Progenitor cell of endocrine pancreas (in vitro differentiated cells): ENCODE data around the gene DAB1. TPM values are rescaled to one million over a fixed set of nuclear protein-coding genes. Genes with fewer than 3 reads are reported as not detected.

ENCODE experiments used
- DNase-seq: peaks from one replicate; pipeline ENCODE4 v3.0.0; 2021; ENCODE audit warnings: low spot score; ENCODE audit not compliant: unreplicated experiment
- H3K27ac Mint-ChIP-seq: 2 replicates; pipeline ENCODE4 v1.8.0; 2021; ENCODE audit warnings: mild to moderate bottlenecking, moderate library complexity, mixed read lengths
- H3K27me3 Mint-ChIP-seq: 2 replicates; pipeline ENCODE4 v1.8.0; 2021; ENCODE audit warnings: mixed read lengths
- H3K36me3 Mint-ChIP-seq: 2 replicates; pipeline ENCODE4 v1.8.0; 2022; ENCODE audit warnings: mixed read lengths; ENCODE audit not compliant: insufficient read depth
- H3K4me1 Mint-ChIP-seq: 2 replicates; pipeline ENCODE4 v1.8.0; 2021; ENCODE audit warnings: low read depth, mixed read lengths
- H3K4me3 Mint-ChIP-seq: 2 replicates; pipeline ENCODE4 v1.8.0; 2021; ENCODE audit warnings: low read depth, mild to moderate bottlenecking, moderate library complexity, mixed read lengths
- H3K9me3 Mint-ChIP-seq: 2 replicates; pipeline ENCODE4 v1.8.0; 2021; ENCODE audit warnings: low read depth, mixed read lengths
- CTCF ChIP-seq: fragments of 200-600 bp; sonication (generic); IDR thresholded peaks from one replicate; pipeline ENCODE4 v1.5.0; 2021; ENCODE audit warnings: antibody characterized with exemption, mild to moderate bottlenecking; ENCODE audit not compliant: unreplicated experiment
- total RNA-seq: library from RNA; stranded (reverse); gene quantifications from 2 replicates; pipeline ENCODE4 v1.2.1, GENCODE V29; 2021

The DAB1 gene
- total RNA-seq, 1 donor from 2014 or later, result 4.8 TPM

GRCh38 chr1:57312869-57313268, 111.0 kb downstream of the DAB1 start:
- TF ChIP-seq CTCF, result no peak
- no peak overlapping the region for H3K27ac Mint-ChIP-seq
- H3K9me3 Mint-ChIP-seq, result no peaks in the 10 kb centered on the region
- peaks cover 23% of the 10 kb centered on the region for H3K4me1 Mint-ChIP-seq
- no peaks in the 10 kb centered on the region for H3K36me3 Mint-ChIP-seq
- no peak for DNase-seq
- peaks cover 6% of the 10 kb centered on the region for H3K27me3 Mint-ChIP-seq
- H3K4me3 Mint-ChIP-seq, result no peak overlapping the region

- Mint-ChIP-seq H3K9me3 (peaks cover 5% of the 10 kb centered on the region), H3K27ac (no peak overlapping the region), H3K4me1 (peaks cover 23% of the 10 kb centered on the region), H3K36me3 (no peaks in the 10 kb centered on the region), H3K27me3 (peaks cover 6% of the 10 kb centered on the region), H3K4me3 (no peak overlapping the region)
- no peak for DNase-seq
- no peak for TF ChIP-seq CTCF
Observed at GRCh38 chr1:57311411-57311810, 112.4 kb downstream of the DAB1 start.

GRCh38 chr1:57311006-57311405, 112.9 kb downstream of the DAB1 start:
- TF ChIP-seq CTCF, result no peak
- Mint-ChIP-seq H3K4me1 (peaks cover 23% of the 10 kb centered on the region), H3K9me3 (peaks cover 5% of the 10 kb centered on the region), H3K27me3 (peaks cover 6% of the 10 kb centered on the region), H3K27ac (no peak overlapping the region), H3K4me3 (no peak overlapping the region), H3K36me3 (no peaks in the 10 kb centered on the region)
- no peak for DNase-seq

- DNase-seq, result no peak
- Mint-ChIP-seq H3K27me3 (peaks cover 5% of the 10 kb centered on the region), H3K36me3 (no peaks in the 10 kb centered on the region), H3K9me3 (peaks cover 5% of the 10 kb centered on the region), H3K4me1 (peaks cover 23% of the 10 kb centered on the region), H3K27ac (no peak overlapping the region), H3K4me3 (no peak overlapping the region)
- TF ChIP-seq CTCF, result no peak
Observed at GRCh38 chr1:57309630-57310029, 114.2 kb downstream of the DAB1 start.

- no peak for TF ChIP-seq CTCF
- H3K36me3 Mint-ChIP-seq, result no peaks in the 10 kb centered on the region
- no peak overlapping the region for H3K4me3 Mint-ChIP-seq
- peaks cover 5% of the 10 kb centered on the region for H3K9me3 Mint-ChIP-seq
- DNase-seq, result no peak
- no peak overlapping the region for H3K27ac Mint-ChIP-seq
- H3K4me1 Mint-ChIP-seq, result peaks cover 27% of the 10 kb centered on the region
- H3K27me3 Mint-ChIP-seq, result peaks cover 8% of the 10 kb centered on the region
Observed at GRCh38 chr1:57307392-57308170, 116.3 kb downstream of the DAB1 start.
